Omental fat pad (tissue), 4 donors: ENCODE measurements around the gene SDK1. TPM values are rescaled to one million over a fixed set of nuclear protein-coding genes. Genes with fewer than 3 reads are reported as not detected.

Experiments
- ATAC-seq: fragments of 150-250 bp; one replicate; pipeline ENCODE4 v1.9.1; 2016; ENCODE audit warnings: mild to moderate bottlenecking, moderate library complexity; ENCODE audit not compliant: low FRiP score
- DNase-seq: peaks from one replicate; pipeline ENCODE4 v3.0.0-alpha.2; 2019; ENCODE audit warnings: low spot score
- CTCF ChIP-seq, 3 donors: fragments of 450-650 bp; IDR thresholded peaks; one replicate each; pipeline ENCODE4 v1.5.1; 2016 to 2017; ENCODE audit warnings: antibody characterized with exemption in 3 of 3, mild to moderate bottlenecking in 3 of 3, moderate library complexity in 2 of 3
- total RNA-seq, 4 donors: library from RNA; depleted of rRNA; stranded (reverse); fragments of >200 nt; gene quantifications; one replicate each; pipeline ENCODE4 v1.1.0, GENCODE V29; 2016

The SDK1 gene
- total RNA-seq, 4 donors from 2014 or later: 2.5 to 14.7 (median 5.4) TPM

- ATAC-seq (no peak), DNase-seq (no peak)
- no peak for TF ChIP-seq CTCF (IDR thresholded peaks at IDR 0.05)
Observed at GRCh38 chr7:4058158-4058557, 757.1 kb downstream of the SDK1 start.

GRCh38 chr7:4065190-4065589, 764.1 kb downstream of the SDK1 start:
- ATAC-seq (no peak), DNase-seq (no peak)
- TF ChIP-seq CTCF (IDR thresholded peaks at IDR 0.05): no peak

GRCh38 chr7:4066206-4066605, 765.2 kb downstream of the SDK1 start:
- DNase-seq: no peak
- no peak for TF ChIP-seq CTCF (IDR thresholded peaks at IDR 0.05)
- ATAC-seq: no peak

- ATAC-seq: no peak
Observed at GRCh38 chr7:4066626-4067475, 765.8 kb downstream of the SDK1 start.

GRCh38 chr7:4067476-4067760, 766.4 kb downstream of the SDK1 start:
- TF ChIP-seq CTCF (IDR thresholded peaks at IDR 0.05): no peak
- ATAC-seq: no peak
- DNase-seq: no peak

More at GRCh38 chr7:4066626-4067475, 765.8 kb downstream of the SDK1 start:
- no peak for TF ChIP-seq CTCF (IDR thresholded peaks at IDR 0.05)
- no peak for DNase-seq

- ATAC-seq: no peak
- no peak for TF ChIP-seq CTCF (IDR thresholded peaks at IDR 0.05)
- no peak for DNase-seq
Observed at GRCh38 chr7:4067874-4068273, 766.8 kb downstream of the SDK1 start.

- TF ChIP-seq CTCF (IDR thresholded peaks at IDR 0.05): no peak
- ATAC-seq (no peak), DNase-seq (no peak)
Observed at GRCh38 chr7:4068286-4068685, 767.2 kb downstream of the SDK1 start.
